NCI-H2029 treated with DMSO at 0.1 percent for 48 hours (cell line): Measurements from ENCODE around the gene SLC35F5.
"Not testable (repeated sequence)": the region's sequence is repeated elsewhere in the genome, so short reads cannot be mapped to it uniquely, and the experiment has no call there.

Experiments
- DNase-seq: peaks from one replicate; lab custom pipeline; 2025; lab: John Stamatoyannopoulos, UW

The SLC35F5 gene

DNA sequence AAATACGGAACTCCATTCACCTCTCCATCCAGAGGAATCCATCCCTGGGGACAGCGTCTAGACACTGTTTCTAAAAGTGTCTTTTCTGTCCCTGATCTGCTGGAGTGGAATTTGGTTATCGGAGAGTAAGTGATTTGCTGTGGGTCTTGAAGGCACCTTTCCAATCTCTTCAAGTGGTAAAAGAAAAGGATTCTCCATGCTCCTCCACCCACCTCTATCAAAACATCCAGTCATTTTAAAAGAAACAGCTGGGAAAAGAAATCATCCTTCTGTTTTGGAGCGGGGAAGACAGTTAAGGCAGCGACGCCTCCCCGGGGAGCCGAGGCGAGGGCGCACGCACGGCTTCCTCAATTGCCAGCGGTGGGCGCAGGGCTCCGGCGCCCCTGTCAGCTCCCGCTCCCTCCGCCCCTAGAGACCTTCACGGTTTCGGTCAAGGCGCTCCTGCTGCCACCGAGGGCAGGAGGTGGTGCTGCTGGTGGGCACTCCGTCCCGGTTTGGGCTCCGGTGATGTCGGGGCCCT is 547 bp downstream of the SLC35F5 start:
- no peak for DNase-seq

DNA sequence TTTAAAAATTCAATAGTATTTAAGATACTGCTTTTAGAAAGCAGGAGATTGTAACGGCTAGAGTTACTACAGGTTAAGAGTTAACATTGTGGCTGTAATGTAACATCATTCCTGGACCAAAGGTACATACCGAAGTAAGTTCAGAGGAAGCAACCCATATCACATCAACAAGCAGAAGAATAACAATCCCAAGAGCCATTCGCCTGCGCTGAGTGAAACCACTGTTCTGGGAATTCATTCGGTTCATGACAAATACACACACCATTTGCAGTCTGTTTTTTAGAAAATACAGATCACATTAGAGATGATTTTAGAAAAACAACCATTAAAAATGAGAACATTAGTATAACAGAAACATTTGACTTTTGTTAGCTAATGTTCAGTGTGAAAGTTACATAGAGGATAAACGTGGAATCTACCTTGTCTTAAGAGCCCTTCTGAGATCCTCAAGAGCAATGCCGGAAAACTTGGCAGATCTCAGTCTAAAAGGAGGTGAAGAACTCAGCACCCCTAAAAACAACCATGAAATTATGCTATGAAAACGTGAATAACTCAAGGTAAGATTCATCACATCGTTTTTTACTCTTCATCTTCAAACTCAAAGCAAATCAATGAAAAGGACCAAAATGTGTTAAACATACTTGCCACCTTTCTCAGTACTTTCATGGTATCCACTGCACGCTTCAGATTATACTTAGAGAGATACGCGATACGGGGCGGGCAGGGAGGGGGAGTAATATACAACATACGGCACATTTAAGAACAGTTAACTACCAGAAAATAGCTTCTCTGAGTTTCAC is 1.2 kb downstream of the SLC35F5 start:
- no peak for DNase-seq

DNA sequence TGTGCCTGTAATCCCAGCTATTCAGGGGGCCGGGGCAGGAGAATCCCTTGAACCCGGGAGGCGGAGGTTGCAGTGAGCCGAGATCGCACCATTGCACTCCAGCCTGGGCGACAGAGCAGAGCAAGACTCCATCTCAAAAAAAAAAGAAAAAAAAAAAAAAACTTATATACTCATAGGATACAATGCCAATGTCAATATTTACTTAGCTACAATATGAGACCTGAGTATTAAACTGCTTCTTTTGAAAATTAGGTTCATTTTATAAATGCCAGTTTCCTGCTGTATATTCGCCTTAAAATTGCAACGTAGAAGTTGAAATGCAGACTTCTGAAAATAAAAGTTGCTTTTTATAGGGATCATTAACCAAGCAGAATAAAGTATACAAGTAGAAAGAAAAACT is 2.3 kb downstream of the SLC35F5 start:
- no peak for DNase-seq

DNA sequence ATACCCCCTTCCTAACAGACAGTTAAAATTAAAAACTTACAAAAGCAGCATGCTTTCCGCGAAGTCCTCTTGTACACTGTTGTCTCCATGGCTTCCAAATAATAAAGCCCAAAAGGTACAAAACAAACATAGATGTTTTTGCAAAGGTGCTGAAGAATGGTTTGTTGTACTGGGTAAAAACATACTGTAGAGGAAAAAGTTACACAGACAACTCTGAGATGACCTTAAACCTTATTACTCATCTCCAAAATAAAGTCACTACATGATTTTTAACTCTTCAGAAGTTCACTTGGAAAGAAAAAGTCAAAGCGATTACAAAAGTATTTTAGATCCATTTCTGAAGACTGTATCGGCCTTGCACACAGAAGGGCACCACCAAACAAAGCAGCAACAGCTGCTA is 6.1 kb downstream of the SLC35F5 start:
- no peak for DNase-seq

DNA sequence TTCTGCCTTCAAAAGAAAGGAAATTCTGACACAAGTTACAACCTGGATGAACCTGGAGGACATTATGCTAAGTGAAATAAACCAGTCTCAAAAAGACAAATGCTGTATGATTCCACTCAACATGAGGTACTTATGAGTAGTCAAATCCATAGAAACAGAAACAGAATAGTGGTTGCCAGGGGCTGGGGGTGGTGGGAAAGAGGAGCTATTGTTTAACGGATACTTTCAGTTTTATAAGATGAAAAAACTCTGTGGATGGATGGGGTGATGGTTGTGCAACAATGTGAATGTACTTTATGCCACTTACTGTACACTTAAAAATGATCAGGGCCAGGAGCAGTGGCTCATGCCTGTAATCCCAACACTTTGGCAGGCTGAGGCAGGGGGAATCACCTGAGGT is 15.4 kb downstream of the SLC35F5 start:
- DNase-seq, result no peak

DNA sequence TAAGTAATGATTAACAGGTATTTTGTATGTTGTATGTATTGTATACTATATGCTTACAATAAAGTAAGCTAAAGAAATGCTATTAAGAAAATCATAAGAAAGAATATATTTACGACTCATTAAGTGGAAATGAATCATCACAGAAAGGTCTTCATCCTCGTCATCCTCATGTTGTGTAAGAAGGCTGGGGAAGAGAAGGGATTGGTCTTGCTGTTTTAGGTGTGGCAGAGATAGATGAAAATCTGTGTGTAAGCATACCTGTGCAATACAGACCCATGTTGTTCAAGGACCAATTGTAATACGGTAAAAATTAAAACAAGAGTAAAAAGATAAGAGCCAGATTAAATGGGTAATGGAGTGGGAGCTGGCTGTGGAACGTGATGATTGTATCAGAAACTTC is 16.6 kb downstream of the SLC35F5 start:
- DNase-seq, result no peak

DNA sequence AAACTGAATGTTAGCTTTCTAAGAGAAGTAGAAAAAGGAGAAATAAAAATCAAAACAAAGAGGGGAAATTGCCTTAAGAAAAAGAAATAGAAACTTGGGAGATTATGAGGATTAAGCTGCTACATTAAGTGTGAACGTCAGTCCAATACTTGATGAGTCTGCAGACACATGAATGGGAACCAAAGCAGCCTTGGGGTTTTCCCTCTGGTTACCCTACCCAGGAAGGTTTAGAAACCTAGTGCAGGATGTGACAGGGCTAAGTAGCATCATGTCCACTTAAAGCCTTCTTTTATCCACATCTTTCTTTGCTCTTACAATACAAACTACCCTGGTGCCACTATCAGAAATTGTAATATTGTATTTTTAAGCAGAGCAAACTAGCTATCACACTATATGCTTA is 22.3 kb downstream of the SLC35F5 start:
- no peak for DNase-seq

DNA sequence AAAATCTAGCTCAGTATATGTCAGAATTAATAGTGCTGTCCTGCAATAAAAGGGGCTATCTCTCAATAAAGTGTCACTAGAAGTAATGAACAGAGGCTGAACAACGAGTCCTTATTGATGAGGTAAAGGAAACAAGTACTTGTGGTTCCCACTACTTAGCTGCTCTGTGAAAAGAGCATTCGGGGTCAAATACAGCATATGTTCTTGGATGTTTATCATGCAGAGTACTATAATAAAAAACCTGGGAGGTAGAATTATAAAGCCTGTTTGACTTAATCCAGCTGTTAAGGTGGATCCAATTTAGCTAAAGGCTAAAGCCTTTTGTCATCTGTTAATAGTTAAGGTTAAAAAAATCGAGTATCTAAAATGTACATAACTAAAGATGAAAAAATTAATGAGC is 32.4 kb downstream of the SLC35F5 start:
- DNase-seq, result no peak

DNA sequence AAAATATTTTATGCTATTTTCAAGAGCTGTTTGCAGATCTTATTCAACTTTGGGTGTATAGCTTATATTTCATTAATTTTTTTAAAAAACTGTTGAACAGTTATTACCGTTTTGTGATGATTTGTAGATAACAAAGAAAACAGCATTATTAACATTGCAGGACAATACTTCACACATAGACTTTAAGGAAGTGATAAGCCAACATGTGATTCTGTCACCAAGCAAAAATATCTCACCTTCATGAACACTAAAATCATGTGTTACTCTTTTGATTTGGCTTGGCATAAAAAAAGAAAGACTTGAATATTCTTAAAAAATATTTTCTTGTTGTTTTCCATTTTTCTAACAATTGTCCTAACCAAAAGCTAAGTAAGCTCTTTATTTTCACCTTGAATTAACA is 33.0 kb downstream of the SLC35F5 start:
- DNase-seq, result no peak

DNA sequence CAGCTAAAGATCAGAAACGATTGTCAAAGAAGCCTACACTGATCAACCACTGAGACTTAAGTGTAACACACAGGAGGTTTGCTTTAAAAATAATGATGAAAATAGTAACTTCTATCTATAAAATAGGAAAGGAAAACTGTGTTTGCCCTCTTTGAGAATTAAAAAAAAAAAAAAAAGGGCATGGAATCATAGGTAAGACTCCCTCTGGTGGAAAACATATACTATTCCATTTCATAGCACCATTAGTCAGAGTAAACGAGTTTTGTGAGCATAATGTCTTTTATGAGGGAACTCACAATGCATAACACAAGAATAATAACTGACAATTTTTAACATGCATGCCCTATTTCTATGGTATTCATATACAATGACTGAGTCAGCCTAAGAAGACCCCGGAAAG is 36.3 kb downstream of the SLC35F5 start:
- no peak for DNase-seq

DNA sequence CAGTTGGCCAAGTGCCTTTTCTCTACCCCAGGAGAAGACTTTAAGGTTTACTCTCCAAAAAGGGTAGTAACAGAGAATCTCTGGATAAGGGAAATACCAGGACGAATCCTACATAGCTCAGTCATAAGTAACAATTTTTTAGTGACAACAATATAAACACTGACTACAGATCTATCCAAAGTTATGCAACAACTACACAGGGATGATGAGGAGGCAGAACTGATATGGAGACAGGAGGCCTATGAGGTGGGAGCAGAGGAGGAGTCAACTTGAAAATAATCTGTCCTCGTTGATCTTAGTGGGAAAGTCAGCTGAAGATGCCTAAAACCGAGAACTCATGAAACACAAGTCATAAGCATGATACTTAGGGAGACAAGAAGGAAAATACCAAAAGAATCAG is 40.2 kb downstream of the SLC35F5 start:
- DNase-seq, result no peak

DNA sequence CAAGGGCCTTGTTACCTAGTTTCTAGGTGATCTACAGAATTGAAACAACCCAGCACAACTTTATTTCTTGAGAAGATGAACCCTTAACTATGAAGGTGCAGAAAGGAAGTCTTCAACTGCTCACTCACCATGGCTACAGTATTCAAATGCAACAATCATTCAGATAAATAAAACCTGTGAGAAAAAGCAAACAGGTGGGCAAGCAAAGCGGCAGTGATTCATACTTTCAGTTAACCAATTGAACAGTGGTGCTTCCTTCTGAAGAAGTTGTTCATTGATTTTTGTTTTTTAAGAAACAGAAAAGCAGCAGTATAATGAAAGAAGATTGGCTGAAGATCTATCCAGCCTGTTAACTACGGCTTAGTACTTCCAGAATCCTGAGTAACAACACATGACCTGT is 43.5 kb downstream of the SLC35F5 start:
- DNase-seq, result no peak

DNA sequence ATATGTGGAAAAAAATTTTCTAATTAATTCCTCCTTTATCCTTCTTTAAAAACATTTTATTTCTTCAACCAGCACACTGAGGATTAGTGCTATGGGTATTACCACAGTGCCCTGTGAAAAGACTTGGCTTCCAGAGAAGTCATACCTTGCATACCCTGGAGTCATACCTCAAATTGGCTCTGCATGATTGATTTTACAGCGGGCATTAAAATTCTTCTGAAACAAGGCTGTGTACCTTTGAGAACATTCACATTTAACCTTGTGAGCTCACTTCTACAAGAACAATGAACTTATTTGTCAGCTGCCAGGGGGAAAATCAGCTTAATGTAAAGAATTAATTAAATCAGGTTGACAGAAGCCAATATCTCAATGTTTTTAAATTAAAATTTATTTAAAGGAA is 44.6 kb downstream of the SLC35F5 start:
- DNase-seq, result no peak

DNA sequence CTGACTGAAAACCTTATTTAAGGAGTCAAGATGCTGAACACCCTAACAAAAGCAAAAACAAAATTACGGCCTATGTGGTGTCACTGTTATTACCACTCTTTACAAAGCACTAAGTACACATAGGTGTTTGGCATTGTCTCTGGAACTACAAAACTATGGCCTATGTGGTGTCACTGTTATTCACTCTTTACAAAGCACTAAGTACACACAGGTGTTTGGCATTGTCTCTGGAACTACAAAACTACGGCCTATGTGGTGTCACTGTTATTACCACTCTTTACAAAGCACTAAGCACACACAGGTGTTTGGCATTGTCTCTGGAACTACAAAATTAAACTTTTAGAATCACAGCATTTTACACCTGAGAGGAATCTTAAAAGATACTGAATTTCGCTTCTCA is 47.4 kb downstream of the SLC35F5 start:
- DNase-seq, result peak; percentile 47

DNA sequence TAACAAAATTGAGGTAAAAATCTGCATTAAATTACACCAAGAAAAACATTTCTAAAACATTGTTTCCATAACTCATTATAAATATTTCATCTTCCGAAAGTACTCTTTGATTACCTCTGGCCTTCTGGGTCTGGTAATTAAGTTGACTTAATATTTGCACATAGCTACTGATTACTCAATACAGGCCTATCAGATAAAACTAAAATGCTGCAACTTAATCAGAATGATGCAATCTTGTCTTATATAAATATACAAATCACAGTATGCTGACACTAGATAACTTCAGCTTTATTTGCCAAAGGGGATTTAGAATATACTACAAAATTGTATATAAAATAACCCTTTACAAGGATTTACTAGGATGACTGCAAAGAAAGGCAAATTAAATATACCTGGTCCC is 49.3 kb downstream of the SLC35F5 start:
- DNase-seq, result no peak

DNA sequence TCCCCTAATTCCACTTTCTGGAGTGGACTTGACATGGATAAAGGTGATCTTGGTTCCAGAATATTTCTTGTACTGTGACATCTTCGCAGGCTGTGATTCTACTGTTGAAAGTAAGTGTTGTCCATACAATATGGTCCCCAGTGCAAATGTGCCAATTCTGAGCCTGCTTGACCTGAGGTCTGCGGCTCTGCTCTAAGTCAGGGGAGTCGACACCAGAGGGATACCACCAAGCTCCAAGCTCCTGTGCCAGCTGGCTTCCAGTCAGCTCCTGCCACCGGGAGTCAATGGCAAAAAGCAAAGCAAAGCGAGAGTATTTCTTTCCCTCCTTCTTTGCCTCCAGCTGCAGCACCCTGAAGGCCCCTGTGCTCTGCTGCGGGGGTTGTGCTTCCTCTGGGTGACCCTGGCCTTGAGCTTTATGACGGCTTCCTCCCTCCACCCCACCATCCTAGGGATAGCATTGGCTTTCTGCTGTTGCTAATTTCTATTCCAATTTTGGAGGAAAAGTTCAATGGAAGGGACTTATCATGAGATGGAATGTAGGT is 50.4 kb downstream of the SLC35F5 start:
- no peak for DNase-seq

DNA sequence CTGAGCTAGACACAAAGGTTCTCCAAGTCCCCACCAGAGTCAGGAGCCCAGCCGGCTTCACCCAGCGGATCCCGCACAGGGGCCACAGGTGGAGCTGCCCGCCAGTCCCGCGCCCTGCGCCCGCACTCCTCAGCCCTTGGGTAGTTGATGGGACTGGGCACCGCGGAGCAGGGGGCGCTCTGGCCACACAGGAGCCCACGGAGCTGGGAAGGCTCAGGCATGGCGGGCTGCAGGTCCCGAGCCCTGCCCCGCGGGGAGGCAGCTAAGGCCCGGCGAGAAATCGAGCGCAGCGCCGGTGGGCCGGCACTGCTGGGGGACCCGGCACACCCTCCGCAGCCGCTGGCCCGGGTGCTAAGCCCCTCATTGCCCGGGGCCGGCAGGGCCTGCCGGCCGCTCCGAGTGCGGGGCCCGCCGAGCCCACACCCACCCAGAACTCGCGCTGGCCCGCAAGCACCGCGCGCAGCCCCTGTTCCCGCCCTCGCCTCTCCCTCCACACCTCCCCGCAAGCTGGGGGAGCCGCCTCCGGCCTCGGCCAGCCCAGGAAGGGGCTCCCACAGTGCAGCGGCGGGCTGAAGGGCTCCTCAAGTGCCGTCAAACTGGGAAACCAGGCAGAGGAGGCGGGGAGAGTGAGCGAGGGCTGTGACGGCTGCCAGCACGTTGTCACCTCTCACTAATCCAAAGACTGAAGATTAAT is 52.0 kb downstream of the SLC35F5 start:
- DNase-seq, result not testable (repeated sequence)

DNA sequence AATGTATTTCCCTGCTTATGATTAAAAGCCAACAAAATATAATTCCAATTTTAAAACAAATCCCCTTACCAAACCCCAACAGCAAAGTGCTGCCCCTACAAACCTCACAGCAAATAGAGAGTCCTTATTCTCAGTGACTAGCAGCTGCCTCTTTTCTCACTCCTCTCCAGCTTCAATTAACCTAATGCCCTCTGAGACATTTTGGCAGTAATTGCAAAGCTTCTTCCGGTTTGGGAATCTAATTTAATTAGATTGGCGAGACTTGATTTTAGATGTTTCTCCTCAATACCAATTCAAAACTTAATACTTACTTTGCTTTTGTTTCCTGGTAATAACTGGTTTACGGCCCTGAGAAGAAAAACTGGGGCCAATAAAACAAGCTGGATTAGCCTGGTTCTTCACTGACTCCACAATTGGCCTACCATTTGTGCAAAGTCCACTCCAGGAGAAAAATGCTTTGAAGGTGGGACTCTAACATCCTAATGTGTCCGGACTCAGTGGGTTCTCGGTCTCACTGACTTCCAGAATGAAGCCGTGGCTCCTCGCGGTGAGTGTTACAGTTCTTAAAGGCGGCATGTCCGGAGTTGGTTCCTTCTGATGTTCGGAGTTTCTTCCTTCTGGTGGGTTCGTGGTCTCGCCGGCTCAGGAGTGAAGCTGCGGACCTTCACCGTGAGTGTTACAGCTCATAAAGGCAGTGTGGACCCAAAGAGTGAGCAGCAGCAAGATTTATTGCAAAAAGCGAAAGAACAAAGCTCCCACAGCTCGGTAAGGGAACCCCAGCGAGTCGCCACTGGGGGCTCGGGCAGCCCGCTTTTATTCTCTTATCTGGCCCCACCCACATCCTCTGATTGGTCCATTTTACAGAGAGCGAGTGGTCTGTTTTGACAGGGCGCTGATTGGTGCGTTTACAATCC is 52.8 kb downstream of the SLC35F5 start:
- no peak for DNase-seq

DNA sequence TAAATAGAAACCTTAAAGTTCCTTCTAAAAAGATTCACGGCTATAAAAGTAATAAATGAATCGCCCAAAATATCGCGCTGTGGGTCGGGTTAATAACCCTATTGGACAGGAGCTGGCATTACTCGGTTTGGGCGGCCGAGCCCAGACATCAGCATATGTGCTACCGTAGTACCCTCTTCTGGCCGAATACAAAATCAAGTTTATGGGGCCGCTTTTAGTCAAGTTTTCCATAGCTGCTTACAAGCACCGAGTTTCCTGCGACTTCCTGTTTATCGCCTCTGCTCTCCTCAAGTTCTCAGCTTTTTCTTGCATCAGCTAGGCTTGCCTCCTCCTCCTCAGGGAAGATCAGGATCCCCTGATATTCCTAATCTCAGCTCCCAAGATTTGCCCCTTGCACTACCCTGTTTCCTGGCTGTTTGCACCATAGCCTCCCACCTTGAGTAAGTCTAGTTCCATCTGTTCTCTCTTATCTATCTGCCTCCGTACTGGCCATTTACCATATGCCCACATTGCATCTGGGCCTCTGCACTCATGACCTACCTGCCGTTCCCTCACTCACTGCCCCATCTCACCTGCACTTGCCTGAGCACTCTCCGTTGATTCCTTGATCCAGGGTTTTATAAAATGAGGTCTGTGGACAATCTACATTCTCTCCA is 56.1 kb downstream of the SLC35F5 start:
- no peak for DNase-seq

DNA sequence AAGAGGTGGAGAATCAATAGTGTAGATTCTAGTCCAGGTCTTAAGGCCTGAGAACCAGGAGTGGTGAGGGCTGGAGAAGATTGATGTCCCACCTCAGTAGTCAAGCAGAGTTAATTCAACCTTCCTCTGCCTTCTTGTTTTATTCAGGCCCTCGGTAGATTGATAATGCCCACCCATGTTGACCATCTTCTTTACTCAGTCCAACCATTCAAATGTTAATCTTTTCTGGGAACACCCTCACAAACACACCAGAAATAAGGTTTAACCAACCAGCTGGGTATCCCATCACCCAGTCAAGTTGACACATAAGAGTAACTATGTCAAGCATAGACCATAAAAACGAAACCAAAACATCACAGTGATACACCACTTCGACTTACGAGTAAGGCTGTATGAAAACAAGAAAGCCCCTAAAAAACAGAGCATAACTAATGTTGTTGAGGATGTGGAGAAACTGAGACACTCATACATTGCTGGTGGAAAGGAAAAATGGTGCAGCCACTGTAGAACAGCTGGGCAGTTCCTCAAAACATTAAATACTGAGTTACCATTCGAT is 57.5 kb downstream of the SLC35F5 start:
- DNase-seq, result no peak

DNA sequence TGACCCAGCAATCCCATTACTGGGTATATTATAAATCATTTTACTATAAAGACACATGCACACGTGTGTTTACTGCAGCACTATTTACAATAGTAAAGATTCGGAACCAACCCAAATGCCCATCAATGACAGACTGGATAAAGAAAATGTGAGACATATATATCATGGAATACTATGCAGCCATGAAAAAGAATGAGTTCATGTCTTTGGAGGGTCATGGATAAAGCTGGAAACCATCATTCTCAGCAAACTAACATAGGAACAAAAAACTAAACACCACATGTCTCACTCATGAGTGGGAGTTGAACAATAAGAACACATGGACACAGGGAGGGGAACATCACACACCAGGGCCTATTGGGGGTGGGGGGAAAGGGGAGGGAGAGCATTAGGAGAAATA is 58.2 kb downstream of the SLC35F5 start:
- DNase-seq, result not testable (repeated sequence)
